ENCODE data around the gene MEPE.
A peak's percentile ranks its signal among the peaks of the same experiment; 100 is the strongest.

Gene MEPE

DNA sequence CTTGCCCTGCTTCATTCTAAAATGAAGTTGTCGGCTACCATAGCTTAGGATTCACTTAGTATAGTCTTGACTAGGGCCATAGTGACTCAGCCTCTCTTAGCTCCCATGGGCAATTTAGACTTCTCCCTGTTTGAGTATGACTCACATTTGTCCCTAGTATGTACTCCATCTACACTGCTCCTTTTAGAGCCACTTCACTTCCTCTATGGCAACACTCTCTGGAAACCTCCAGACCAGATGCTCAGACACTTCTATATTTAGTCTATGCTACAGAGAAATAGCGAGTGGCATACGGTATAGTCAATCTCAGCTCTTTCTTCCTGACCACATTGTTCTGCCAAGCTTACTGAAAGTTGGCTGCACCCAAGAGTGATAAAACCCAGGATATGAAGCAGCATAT is 11.2 kb downstream of the MEPE start:
- DNase-seq (ENCODE audit: low spot score): peak; percentile 84

DNA sequence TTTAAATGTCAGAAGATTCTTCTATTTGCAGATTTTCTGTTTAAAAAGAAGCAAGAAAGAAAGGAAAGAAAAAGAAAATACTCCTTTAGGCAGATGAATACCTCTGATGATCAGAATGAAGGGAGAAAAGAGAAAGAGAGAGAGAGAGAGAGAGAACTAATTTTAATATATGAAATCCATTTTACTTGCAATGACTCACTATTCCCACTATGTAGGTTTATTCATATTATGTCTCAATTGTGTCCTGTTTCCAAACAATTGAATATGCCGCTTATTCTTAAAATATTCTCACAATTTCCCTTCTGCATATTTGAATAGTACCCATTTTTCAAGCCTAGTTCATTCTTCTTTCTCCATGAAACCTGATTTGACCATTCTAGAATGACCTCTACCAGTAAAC is 11.7 kb downstream of the MEPE start:
- no peak for DNase-seq (ENCODE audit: low spot score)

DNA sequence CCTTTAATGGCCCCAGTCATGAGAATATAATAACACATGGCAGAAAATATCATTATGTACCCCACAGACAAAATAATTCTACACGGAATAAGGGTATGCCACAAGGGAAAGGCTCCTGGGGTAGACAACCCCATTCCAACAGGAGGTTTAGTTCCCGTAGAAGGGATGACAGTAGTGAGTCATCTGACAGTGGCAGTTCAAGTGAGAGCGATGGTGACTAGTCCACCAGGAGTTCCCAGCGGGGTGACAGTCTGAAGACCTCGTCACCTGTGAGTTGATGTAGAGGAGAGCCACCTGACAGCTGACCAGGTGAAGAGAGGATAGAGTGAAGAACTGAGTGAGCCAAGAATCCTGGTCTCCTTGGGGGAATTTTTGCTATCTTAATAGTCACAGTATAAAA is 13.5 kb downstream of the MEPE start:
- no peak for DNase-seq (ENCODE audit: low spot score)

DNA sequence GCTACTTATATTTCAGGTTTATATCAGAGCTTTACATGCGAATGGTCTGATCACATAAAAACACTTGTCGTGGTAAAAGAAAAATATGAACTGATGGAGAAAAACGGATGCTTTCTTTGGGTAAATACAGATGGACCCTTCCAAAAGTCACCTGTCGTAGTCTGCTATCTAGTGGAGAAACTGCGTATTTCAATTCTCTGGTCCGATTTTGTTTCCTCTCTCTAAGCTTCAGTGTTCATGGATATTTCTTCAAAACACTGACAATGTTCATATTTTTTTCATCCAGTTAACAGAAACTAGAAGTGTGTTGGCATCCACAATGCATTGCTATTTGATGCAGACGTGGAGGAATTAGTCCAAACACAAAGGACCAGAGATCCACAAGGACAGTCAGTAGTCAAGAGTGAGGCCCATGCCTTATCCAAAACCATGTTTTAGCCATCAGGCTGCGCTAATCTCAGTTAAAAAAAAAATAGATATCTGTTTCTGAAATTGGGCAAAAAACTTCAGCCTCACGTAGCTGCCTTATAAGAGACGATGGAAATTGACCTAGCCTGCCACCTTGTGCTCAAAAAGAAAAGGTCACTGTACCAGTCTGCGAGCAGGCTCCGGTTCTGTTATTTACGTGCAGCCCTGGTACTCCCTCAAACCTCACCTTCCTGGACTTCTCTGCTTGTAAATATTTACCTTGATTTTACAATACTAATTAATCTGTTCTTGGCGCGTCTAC is 16.0 kb downstream of the MEPE start:
- DNase-seq (ENCODE audit: low spot score): peak; percentile 65

DNA sequence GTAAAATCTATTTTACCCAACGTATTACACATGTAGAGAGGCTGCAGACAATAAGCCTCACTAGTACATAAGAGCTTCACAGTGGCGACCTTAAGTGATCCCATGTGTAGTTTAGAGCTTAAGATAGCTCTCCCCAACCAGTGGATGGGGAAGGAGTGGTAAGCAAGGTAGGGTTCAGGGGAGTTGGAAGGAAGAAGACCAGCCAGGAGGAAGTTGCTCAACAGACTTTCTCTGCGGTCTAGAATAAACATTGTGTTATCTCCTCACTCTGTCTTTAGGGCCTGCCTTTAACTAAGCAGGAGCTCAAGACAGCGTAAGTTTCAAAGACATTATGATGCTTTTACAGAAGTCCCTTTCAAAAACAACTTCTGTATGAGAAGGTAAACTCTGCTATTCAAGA is 16.8 kb downstream of the MEPE start:
- DNase-seq (ENCODE audit: low spot score): no peak

DNA sequence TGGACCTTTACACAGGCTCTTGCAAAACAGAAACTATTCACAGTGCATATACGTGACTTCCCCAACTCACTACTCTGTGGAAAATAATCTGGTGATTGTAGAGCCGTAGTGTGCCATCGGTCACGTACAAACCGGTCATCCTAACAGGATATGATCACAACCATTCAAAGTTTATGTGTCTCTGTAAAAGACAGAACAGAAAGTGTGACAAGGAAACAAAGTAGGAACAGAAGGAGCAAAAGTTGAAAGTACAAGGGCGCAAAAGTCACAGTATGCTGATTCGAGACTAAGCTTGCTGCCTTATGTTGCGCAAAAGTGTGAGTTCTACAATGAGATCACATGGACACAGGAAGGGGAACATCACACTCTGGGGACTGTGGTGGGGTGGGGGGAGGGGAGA is 18.6 kb downstream of the MEPE start:
- DNase-seq (ENCODE audit: low spot score): no peak

DNA sequence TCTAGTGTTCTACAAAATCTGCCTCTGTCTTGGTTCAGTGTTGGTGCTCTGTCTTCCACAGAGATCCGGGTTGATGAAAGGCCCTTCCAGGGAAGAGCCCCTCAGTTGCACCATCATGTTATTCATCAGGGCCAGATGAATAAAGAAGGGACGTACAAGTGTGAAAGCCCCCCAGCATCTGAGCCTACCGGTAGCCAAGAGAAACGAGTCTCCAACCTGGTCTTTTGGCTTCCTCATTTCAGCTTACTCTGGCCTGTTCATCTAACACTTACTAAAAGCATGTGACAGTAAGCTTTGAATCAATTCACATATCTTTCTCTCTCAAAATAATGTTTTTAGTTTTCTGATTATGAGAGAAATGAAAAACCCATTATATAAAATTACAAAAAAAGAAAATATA is 19.2 kb downstream of the MEPE start:
- no peak for DNase-seq (ENCODE audit: low spot score)

DNA sequence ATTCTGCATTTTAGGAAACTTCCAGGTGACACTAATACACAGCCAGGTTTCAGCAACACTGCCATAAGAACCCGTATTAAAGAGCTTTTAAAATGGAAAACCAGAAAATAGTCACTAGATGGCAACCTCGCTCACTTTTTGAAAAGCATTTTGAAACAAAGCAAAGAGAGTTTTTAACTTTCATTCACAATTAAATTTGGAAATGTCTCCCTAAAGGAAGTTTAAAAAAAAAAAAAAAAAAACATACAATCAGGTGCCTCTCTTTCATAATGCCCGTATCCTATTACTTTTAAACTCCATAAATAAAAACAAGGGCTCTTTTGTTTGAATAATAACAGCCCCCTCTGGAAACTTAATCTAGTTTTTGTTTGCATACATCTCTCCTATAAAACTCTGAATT is 20.3 kb downstream of the MEPE start:
- peak; percentile 37 for DNase-seq (ENCODE audit: low spot score)

DNA sequence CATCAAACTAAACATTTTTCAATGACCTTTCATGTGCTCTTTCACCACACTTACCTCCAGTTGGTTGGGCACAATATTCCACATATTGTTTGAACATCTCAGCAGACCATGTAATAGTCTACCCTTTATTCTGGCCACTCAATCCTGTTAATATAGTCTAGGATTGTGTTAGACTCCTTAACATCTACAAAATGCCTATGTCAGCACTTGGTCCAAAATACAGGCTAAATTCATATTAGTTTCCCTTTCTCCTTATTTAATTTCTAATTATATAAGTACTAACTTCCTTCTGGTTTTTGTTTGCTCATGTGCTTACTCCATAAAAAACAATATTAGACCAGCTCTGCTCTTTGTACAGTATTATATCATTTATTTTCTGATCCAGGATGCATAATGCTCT is 21.1 kb downstream of the MEPE start:
- DNase-seq (ENCODE audit: low spot score): no peak

DNA sequence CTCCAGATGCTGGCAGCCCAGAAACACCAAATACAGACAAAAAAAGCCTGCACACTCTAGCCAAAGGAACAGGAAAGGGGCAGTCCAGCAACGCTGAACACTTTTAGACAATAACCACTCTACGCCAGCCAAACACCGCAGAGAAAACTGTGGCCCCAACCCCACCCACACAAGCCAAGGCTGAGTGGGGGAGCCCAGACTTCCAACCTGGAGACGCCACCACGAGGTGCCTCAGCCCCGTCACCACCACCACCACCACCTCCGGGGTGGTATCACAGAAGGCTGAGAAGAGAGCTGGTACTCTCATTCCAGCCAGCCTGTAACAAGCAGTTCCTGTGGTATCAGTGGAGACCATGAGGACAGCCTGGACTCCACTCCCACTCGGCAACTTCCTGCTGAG is 22.8 kb downstream of the MEPE start:
- no peak for DNase-seq (ENCODE audit: low spot score)

DNA sequence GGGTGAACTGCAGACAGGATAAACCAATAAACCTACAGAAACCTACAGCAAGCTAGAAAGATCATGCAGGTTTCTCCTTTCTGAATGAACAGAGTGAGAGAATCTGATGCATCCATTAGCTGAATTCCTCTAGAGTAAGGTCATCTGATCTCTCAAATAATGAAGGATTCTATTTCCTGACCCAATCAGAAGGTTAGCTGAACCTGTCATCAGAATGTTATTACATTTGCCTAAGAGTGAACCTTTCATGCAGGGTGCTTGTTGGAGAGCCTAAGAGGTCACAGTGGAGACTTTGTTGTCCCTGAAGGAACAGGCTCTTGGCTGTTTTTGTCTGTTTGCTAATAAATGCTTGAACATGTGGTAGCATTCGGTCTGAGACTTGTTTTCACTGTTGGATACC is 24.0 kb downstream of the MEPE start:
- DNase-seq (ENCODE audit: low spot score): no peak

DNA sequence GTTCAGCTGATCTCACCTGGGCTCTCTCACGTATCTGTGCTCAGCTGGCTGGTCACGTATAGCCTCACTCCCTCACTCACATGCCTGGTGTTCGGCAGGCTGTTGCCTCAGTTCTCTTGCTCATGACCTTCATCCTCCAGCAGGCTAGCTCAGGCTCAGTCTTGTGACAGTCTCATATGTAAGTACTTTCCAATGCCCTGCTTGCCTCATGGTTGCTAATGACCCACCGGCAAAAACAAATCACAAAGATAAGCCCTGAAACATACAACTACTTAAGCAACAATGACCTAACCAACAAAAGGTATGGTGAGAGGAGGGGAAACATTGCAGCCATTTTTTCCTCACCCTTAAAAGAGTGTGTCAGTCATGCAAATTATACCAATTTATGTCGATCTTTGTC is 25.0 kb downstream of the MEPE start:
- no peak for DNase-seq (ENCODE audit: low spot score)

DNA sequence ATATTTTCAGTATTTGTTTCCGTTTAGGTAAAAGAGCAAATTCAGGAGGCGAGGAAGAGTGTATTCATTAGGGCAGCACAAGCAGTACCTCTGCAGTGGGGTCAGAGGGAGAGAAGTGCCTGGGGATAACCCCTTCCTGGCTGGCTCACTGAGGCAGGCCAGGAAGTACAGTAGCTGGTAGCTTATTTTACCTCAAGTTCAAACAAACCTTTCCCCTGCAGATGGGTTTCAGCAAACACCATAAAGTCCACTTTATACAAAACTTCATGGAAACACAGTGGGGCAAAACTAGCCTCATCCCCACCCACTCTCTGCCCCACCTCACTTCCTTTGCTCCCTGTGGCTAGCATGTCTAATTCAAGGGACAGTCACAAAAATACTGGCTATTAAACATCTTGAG is 29.5 kb downstream of the MEPE start:
- no peak for DNase-seq (ENCODE audit: low spot score)

DNA sequence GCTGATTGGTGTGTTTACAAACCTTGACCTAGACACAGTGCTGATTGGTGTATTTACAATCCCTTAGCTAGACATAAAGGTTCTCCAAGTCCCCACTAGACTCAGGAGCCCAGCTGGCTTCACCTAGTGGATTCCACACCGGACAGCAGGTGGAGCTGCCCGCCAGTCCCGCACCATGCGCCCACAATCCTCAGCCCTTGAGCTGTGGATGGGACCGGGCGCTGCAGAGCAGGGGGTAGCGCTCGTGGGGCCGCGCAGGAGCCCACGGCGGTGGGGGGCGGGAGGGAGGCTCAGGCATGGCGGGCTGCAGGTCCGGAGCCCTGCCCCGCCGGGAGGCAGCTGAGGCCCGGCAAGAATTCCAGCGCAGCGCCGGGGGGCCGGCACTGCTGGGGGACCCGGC is 30.7 kb downstream of the MEPE start:
- no peak for DNase-seq (ENCODE audit: low spot score)

DNA sequence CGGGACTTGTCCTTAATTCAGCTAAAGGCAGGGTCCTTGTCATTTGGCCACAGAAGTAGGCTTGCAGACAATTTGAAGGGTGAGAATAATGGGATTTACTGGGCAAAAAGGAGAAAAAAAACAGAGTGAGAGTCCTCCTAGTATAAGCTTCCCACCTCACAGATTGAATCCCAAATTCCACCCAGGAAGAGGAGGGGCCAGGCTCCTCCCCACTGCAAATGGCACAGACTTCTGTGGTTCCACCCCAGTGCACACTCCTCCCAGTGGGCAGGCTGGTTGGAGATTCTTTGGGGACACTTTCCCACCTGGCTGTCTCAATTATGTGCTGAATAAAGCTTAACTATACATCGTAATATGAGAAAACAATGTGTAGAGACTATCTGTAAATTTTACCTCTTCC is 31.6 kb downstream of the MEPE start:
- no peak for DNase-seq (ENCODE audit: low spot score)

DNA sequence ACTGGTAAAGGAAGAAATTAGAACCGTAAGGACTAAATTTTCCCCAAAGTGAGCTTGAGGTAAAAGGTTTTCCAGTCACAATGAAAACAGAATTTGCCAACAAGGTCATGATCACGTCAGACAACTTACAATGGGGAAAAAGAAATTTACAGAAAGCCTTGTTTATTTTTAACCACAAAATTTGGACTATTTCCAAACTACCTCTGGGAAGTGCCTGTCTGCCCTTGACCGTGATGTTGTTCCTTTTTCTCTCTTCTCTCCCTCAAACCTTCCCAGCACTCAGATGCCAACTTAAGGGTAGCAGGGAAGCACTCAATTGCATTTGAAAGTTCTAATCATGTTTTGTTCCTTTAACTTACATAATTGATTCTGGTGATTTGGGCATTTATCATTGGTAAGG is 32.5 kb downstream of the MEPE start:
- DNase-seq (ENCODE audit: low spot score): no peak

DNA sequence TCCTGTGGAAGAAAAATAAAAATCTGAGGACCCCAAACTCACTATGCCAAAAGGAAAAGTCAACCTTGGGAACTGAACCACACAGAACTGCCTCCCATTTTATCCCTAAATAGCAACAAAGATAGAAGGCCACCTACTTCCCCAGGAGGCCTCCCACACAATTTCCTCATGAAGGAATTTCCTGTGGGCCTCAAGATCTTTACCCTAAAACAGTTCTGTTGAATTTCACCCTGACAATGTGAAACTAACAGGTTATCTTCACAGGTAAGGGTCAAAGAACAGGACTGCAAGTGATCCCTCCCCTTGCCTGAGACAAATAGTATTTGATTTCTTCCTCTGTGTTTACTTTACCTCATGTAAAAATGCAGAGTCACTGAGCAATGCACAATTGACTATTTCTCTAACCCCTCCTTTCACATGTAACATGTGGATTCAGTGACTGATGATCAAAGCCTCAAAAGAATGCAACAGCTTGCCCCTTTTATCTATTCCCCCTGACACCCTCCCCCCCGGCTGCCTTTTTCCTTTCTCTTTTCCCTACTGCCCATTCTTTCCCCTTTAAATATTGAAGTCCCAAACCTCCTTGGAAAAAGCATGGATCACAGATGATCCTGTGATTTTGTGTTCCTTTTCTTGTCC is 33.3 kb downstream of the MEPE start:
- DNase-seq (ENCODE audit: low spot score): no peak

DNA sequence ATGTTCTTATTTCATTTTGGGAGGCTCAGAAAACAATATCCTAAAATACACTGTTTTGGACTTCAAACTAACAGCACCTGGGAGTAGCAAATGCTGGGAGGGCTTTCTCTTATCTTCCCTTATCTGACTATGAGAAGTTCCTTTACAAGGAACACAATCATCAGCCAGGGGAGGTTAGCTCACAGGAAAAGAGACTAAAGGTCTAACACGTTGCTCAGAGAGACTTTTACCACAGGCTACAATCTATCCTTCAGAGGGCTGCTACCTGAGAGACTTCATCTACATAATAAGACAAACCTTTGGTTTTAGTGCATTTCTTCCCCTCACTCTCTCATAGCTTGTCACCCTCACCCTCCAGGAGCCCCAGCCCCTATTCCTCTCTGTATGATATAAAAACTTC is 35.8 kb downstream of the MEPE start:
- no peak for DNase-seq (ENCODE audit: low spot score)

DNA sequence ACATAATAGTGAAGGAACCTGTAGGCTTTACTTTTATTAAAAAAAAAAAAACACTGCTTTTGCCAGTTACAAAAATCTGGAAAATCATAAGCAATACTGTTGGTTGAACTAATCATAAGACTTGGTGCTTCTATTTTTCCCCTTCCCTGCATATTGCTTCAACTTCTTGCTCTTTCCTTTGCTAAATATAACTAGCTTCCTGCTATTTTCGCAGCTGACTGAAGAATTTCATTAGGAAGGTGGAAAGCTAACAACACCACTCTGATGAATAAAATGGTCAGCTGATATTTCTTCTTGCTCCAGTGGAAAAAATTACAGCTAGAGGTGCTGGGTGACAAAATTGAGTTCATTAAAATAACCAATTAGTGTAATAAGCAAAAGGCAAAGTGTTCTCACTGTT is 39.3 kb downstream of the MEPE start:
- DNase-seq (ENCODE audit: low spot score): no peak

DNA sequence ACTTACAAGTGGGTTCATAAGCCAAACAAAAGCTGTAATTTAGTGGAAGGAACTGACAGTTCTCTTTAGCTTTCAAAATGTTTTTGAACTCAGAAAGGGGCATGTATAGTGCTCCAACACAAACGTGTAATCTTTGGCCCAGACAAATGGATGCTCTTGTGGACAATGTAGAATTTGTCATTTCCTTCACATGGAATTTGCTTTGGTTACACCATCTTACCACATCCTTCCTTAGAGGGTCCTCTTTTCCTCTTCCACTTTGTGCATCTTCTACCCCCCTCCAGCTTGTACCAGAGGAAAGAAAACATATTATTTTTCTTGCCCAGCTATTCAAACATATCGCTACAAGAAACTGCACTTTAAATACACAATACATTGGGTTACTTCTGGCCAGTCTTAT is 42.4 kb downstream of the MEPE start:
- no peak for DNase-seq (ENCODE audit: low spot score)

DNA sequence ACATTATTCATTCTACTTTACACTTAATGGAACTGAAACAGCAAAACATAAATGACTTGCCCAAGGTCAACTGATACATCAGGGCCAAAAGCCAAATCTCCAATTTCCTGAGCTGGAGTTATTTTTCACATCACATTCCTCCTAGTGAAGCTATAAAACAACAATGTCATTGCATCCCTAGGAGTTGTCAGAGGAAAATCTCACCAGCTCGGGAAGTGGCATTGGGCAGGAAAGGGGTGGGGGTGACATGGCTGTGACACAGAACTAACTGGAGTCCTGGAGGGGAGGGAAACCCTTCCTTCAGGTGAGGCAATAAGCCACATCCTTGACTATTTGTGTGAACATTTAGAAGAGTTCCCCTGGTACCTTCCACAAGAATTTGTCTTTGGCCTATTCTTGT is 47.3 kb downstream of the MEPE start:
- no peak for DNase-seq (ENCODE audit: low spot score)

DNA sequence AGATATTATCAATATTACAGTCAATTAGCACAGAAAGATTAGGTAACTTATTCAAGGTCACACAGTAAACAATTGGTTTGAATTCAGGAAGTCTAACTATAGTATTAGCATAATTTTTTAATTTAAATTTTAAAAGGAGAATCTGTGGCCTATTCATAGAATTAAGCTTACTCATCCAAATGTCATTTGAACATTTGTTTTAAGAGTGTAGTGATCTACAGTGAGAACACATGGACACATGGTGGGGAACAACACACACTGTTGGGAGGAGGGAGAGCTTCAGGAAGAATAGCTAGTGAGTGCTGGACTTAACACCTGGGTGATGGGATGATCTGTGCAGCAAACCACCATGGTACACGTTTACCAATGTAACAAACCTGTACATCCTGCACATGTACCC is 48.3 kb downstream of the MEPE start:
- DNase-seq (ENCODE audit: low spot score): no peak

DNA sequence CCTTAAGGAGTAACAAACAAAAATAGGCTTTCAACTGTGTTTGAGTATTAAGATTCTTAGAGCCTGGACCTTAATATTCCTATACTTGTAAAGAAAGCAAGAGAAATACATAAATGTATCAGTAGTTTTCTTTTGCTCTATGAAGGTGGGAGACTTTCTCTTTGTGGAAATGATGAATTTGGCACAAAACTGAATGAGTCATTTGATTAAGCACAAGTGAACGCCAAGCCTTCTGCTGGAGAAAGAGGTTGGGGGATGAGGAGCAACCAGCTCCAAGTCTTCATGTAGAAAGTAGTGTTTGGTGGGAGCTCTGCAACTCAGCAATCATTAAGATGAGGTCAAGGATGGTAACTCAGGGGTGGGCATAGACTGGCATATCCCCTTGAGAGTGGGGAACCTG is 49.6 kb downstream of the MEPE start:
- no peak for DNase-seq (ENCODE audit: low spot score)

DNA sequence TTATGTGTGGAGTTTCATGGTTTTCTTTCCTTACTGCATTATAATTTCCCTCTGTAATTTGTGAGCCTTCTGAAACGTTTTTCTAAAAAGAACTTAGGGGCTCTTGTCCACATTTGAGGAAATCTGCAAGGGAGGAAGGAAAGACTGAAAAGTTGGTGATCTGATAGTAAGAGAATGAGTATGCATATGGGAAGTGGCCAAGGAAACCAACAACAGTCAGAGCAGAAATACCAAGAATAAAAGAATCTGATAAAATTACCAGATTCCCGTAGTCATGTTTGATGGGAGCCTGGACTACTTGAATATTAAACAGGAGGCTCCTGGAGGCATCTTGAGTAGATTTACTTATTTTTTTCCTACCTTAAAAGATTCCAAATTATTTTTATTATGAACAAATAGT is 50.1 kb downstream of the MEPE start:
- DNase-seq (ENCODE audit: low spot score): no peak
